Measurements from ENCODE around the gene TPO. TPM values are rescaled to one million over a fixed set of nuclear protein-coding genes. Genes with fewer than 3 reads are reported as not detected.
A peak's percentile ranks its signal among the peaks of the same experiment; 100 is the strongest.

TPO gene
- total RNA-seq, 5 donors from 2014 or later (not counting 1 experiment from before 2014, with no cell fraction given): 0.18 to 0.26 TPM; not detected in 3

GRCh38 chr2:1477196-1478040 lies 64.2 kb downstream of the TPO start:
- Histone ChIP-seq H3K4me1 (ENCODE audit: control insufficient read depth in 1 of 2, extremely low read depth in 1 of 2, insufficient read depth in 2 of 2, low read length in 2 of 2) (no peaks in the 10 kb centered on the region), H3K4me3 (ENCODE audit: control insufficient read depth in 1 of 2, extremely low read depth in 1 of 2, low read length in 1 of 2) (no peak overlapping the region), H3K9me3 (no peaks in the 10 kb centered on the region), H3K27ac (ENCODE audit: low read length) (no peak overlapping the region), H3K36me3 (ENCODE audit: control insufficient read depth in 2 of 2, extremely low read depth in 1 of 2, insufficient read depth in 1 of 2, low read length in 1 of 2) (no peaks in the 10 kb centered on the region), H3K27me3 (replicated peaks in 1 of 2; ENCODE audit: control insufficient read depth in 2 of 2, extremely low read depth in 1 of 2, insufficient read depth in 2 of 2, low read length in 1 of 2) (peaks cover 0 to 18% of the 10 kb centered on the region in 2 experiments)
- ATAC-seq (replicated peaks in 1 of 4) (no peak), DNase-seq (peak in 1 of 35 experiments; percentile 3)
- no peak overlapping the region for H3K27ac Mint-ChIP-seq
- H3K4me1 Mint-ChIP-seq: no peaks in the 10 kb centered on the region
- no peak overlapping the region for H3K4me3 Mint-ChIP-seq
- CTCF ChIA-PET: no interaction called here
- no peaks in the 10 kb centered on the region for H3K27me3 Mint-ChIP-seq
- whole genome bisulfite sequencing (ENCODE audit: insufficient coverage): 79% methylated on average over 71 of the region's 76 CpGs
- POLR2A ChIA-PET: no interaction called here
- H3K9me3 Mint-ChIP-seq: no peaks in the 10 kb centered on the region
- no peaks in the 10 kb centered on the region for H3K36me3 Mint-ChIP-seq

GRCh38 chr2:1478311-1479305 lies 65.3 kb downstream of the TPO start:
- 90% methylated on average over 38 of the region's 48 CpGs for WGBS (ENCODE audit: insufficient coverage)
- DNase-seq: no peak
- Histone ChIP-seq H3K9me3 (no peaks in the 10 kb centered on the region), H3K27me3 (replicated peaks in 1 of 2; ENCODE audit: control insufficient read depth in 2 of 2, extremely low read depth in 1 of 2, insufficient read depth in 2 of 2, low read length in 1 of 2) (peaks cover 0 to 22% of the 10 kb centered on the region in 2 experiments), H3K27ac (ENCODE audit: low read length) (no peak overlapping the region), H3K4me3 (ENCODE audit: control insufficient read depth in 1 of 2, extremely low read depth in 1 of 2, low read length in 1 of 2) (no peak overlapping the region), H3K36me3 (ENCODE audit: control insufficient read depth in 2 of 2, extremely low read depth in 1 of 2, insufficient read depth in 1 of 2, low read length in 1 of 2) (no peaks in the 10 kb centered on the region), H3K4me1 (ENCODE audit: control insufficient read depth in 1 of 2, extremely low read depth in 1 of 2, insufficient read depth in 2 of 2, low read length in 2 of 2) (no peaks in the 10 kb centered on the region)
- peaks cover 0 to 5% (median 2%) of the 10 kb centered on the region in 3 donors for H3K4me1 Mint-ChIP-seq
- no peaks in the 10 kb centered on the region for H3K27me3 Mint-ChIP-seq
- ChIA-PET POLR2A (no interaction called here), CTCF (no interaction called here)
- H3K27ac Mint-ChIP-seq: no peak overlapping the region
- no peaks in the 10 kb centered on the region for H3K9me3 Mint-ChIP-seq
- no peaks in the 10 kb centered on the region for H3K36me3 Mint-ChIP-seq
- ATAC-seq (replicated peaks in 1 of 4): no peak
- no peak overlapping the region for H3K4me3 Mint-ChIP-seq

GRCh38 chr2:1479346-1479745 lies 66.1 kb downstream of the TPO start:
- Histone ChIP-seq H3K9me3 (no peaks in the 10 kb centered on the region), H3K4me1 (ENCODE audit: control insufficient read depth in 1 of 2, extremely low read depth in 1 of 2, insufficient read depth in 2 of 2, low read length in 2 of 2) (no peaks in the 10 kb centered on the region), H3K4me3 (ENCODE audit: control insufficient read depth in 1 of 2, extremely low read depth in 1 of 2, low read length in 1 of 2) (no peak overlapping the region), H3K27ac (ENCODE audit: low read length) (no peak overlapping the region), H3K27me3 (replicated peaks in 1 of 2; ENCODE audit: control insufficient read depth in 2 of 2, extremely low read depth in 1 of 2, insufficient read depth in 2 of 2, low read length in 1 of 2) (peaks cover 0 to 22% of the 10 kb centered on the region in 2 experiments), H3K36me3 (ENCODE audit: control insufficient read depth in 2 of 2, extremely low read depth in 1 of 2, insufficient read depth in 1 of 2, low read length in 1 of 2) (no peaks in the 10 kb centered on the region)
- H3K4me1 Mint-ChIP-seq: peaks cover 0 to 5% (median 2%) of the 10 kb centered on the region in 3 donors
- no peaks in the 10 kb centered on the region for H3K36me3 Mint-ChIP-seq
- no peak overlapping the region for H3K27ac Mint-ChIP-seq
- ChIA-PET POLR2A (no interaction called here), CTCF (no interaction called here)
- H3K9me3 Mint-ChIP-seq: no peaks in the 10 kb centered on the region
- DNase-seq (no peak), ATAC-seq (replicated peaks in 1 of 4) (no peak)
- WGBS (ENCODE audit: insufficient coverage): 80% methylated on average over 4 of the region's 6 CpGs
- H3K27me3 Mint-ChIP-seq: no peaks in the 10 kb centered on the region
- no peak overlapping the region for H3K4me3 Mint-ChIP-seq

- no peak overlapping the region for H3K27ac Mint-ChIP-seq
- Histone ChIP-seq H3K27ac (ENCODE audit: low read length) (no peak overlapping the region), H3K4me1 (ENCODE audit: control insufficient read depth in 1 of 2, extremely low read depth in 1 of 2, insufficient read depth in 2 of 2, low read length in 2 of 2) (no peaks in the 10 kb centered on the region), H3K36me3 (ENCODE audit: control insufficient read depth in 2 of 2, extremely low read depth in 1 of 2, insufficient read depth in 1 of 2, low read length in 1 of 2) (no peaks in the 10 kb centered on the region), H3K27me3 (replicated peaks in 1 of 2; ENCODE audit: control insufficient read depth in 2 of 2, extremely low read depth in 1 of 2, insufficient read depth in 2 of 2, low read length in 1 of 2) (peaks cover 0 to 20% of the 10 kb centered on the region in 2 experiments), H3K9me3 (no peaks in the 10 kb centered on the region), H3K4me3 (ENCODE audit: control insufficient read depth in 1 of 2, extremely low read depth in 1 of 2, low read length in 1 of 2) (no peak overlapping the region)
- CTCF ChIA-PET: no interaction called here
- DNase-seq (peak in 1 of 35 experiments; percentile 17), ATAC-seq (replicated peaks in 1 of 4) (no peak)
- no peaks in the 10 kb centered on the region for H3K9me3 Mint-ChIP-seq
- no peaks in the 10 kb centered on the region for H3K36me3 Mint-ChIP-seq
- H3K4me3 Mint-ChIP-seq: no peak overlapping the region
- no peaks in the 10 kb centered on the region for H3K27me3 Mint-ChIP-seq
- H3K4me1 Mint-ChIP-seq: peaks cover 0 to 5% (median 2%) of the 10 kb centered on the region in 3 donors
- POLR2A ChIA-PET: no interaction called here
- 89% methylated on average over 10 of the region's 13 CpGs for WGBS (ENCODE audit: insufficient coverage)
Measured at GRCh38 chr2:1480671-1481076, 67.4 kb downstream of the TPO start.

- WGBS (ENCODE audit: insufficient coverage): 82% methylated on average over 16 of the region's 20 CpGs
- POLR2A ChIA-PET: no interaction called here
- no peaks in the 10 kb centered on the region for H3K9me3 Mint-ChIP-seq
Measured at GRCh38 chr2:1481406-1482252, 68.4 kb downstream of the TPO start.

More at GRCh38 chr2:1481406-1482252, 68.4 kb downstream of the TPO start:
- no peak overlapping the region for H3K4me3 ChIP-seq (ENCODE audit: control insufficient read depth in 1 of 2, extremely low read depth in 1 of 2, low read length in 1 of 2)
- no peaks in the 10 kb centered on the region for H3K36me3 Mint-ChIP-seq
- H3K4me1 ChIP-seq (ENCODE audit: control insufficient read depth in 1 of 2, extremely low read depth in 1 of 2, insufficient read depth in 2 of 2, low read length in 2 of 2): no peaks in the 10 kb centered on the region
- no peaks in the 10 kb centered on the region for H3K27me3 Mint-ChIP-seq
- H3K27me3 ChIP-seq (replicated peaks in 1 of 2; ENCODE audit: control insufficient read depth in 2 of 2, extremely low read depth in 1 of 2, insufficient read depth in 2 of 2, low read length in 1 of 2): peaks cover 0 to 17% of the 10 kb centered on the region in 2 experiments
- H3K27ac Mint-ChIP-seq: no peak overlapping the region
- CTCF ChIA-PET: interaction anchor here in 1 of 2 donors (0.6 kb wide), 1 partner anchor 585 kb away, joined by 3 read pairs; no protein-coding TSS in a partner anchor
- no peaks in the 10 kb centered on the region for H3K36me3 ChIP-seq (ENCODE audit: control insufficient read depth in 2 of 2, extremely low read depth in 1 of 2, insufficient read depth in 1 of 2, low read length in 1 of 2)
- no peaks in the 10 kb centered on the region for H3K9me3 ChIP-seq
- H3K4me1 Mint-ChIP-seq: peaks cover 0 to 5% (median 2%) of the 10 kb centered on the region in 3 donors
- peak in 1 of 35 experiments; percentile 1 for DNase-seq
- H3K27ac ChIP-seq (ENCODE audit: low read length): no peak overlapping the region
- ATAC-seq (replicated peaks in 1 of 4): no peak
- no peak overlapping the region for H3K4me3 Mint-ChIP-seq
